HCT116 (cell line): ENCODE results near the gene ELF2. TPM values are rescaled to one million over a fixed set of nuclear protein-coding genes. Genes with fewer than 3 reads are reported as not detected.

Source experiments
- ATAC-seq: fragments of 200-7000 bp; cut with Tn5 transposase; 2 replicates; pipeline ENCODE4 v1.9.1; 2020; ENCODE audit warnings: mild to moderate bottlenecking, moderate library complexity
- BruUV-seq: library from RNA; stranded (reverse); fragments of 400-500 nt; replicated peaks from 2 replicates; lab custom pipeline; 2021; lab: Mats Ljungman, UMichigan
- CTCF ChIA-PET: fragments of 300-600 bp; sonication (Branson Sonifier 250); formaldehyde crosslinking; loops from one replicate; lab custom pipeline; 2021; ENCODE audit warnings: antibody characterized with exemption; lab: Charles Lee
- POLR2A ChIA-PET: fragments of 300-600, 350-600 bp; sonication (Branson Sonifier 250); formaldehyde crosslinking; loops from one replicate; lab custom pipeline; 2021; ENCODE audit warnings: antibody characterized with exemption; lab: Charles Lee
- RAD21 ChIA-PET, 2 experiments: fragments of 300-600 bp; sonication (Branson Sonifier 250); formaldehyde crosslinking; loops; one replicate each; lab custom pipeline; 2023; ENCODE audit warnings: low total read pairs in 2 of 2; ENCODE audit not compliant: uncharacterized antibody in 2 of 2, unreplicated experiment in 2 of 2, low non-redundant PET in 1 of 2; lab: Charles Lee
- DNase-seq: peaks from one replicate; pipeline ENCODE4 v3.0.0-alpha.2; 2010; ENCODE audit warnings: low read depth, low spot score
- H2AFZ ChIP-seq: fragments of 200-600 bp; shearing (Covaris generic), sonication (generic); 2 replicates; pipeline ENCODE4 v1.6.1; 2017; ENCODE audit warnings: low read depth, mixed run types, mixed read lengths, antibody characterized with exemption, low read length; ENCODE audit not compliant: poor library complexity, severe bottlenecking
- H3K27ac ChIP-seq: 2 replicates; pipeline ENCODE4 v1.5.1; 2012; ENCODE audit warnings: low read depth, low read length
- H3K27me3 ChIP-seq: fragments of 200-600 bp; sonication (generic); 2 replicates; pipeline ENCODE4 v1.6.1; 2016; ENCODE audit warnings: mixed run types, low read length, mixed read lengths; ENCODE audit not compliant: insufficient read depth
- H3K36me3 ChIP-seq, 2 experiments: fragments of 200-500 bp in 1 of 2; fragments of 200-600 bp in 1 of 2; sonication (Bioruptor generic) in 1 of 2; sonication (generic) in 1 of 2; 2 replicates each; pipeline versions ENCODE4 v1.5.1 to v1.6.1; 2014 to 2016; ENCODE audit warnings: low read length in 2 of 2, inconsistent platforms in 1 of 2, mixed read lengths in 1 of 2, mixed run types in 1 of 2; ENCODE audit not compliant: insufficient read depth in 2 of 2, control insufficient read depth in 1 of 2
- H3K4me1 ChIP-seq, 2 experiments: fragments of 200-600 bp in 1 of 2; sonication (generic) in 1 of 2; 2 replicates each; pipeline versions ENCODE4 v1.5.1 to v1.6.1; 2012 to 2017; ENCODE audit warnings: low read length in 2 of 2, inconsistent platforms in 1 of 2, mild to moderate bottlenecking in 1 of 2, mixed read lengths in 1 of 2, mixed run types in 1 of 2, moderate library complexity in 1 of 2; ENCODE audit not compliant: insufficient read depth in 2 of 2, control insufficient read depth in 1 of 2
- H3K4me2 ChIP-seq: fragments of 200-600 bp; sonication (generic); 2 replicates; pipeline ENCODE4 v1.6.1; 2017; ENCODE audit warnings: mixed run types, low read length, mixed read lengths
- H3K4me3 ChIP-seq, 2 experiments: fragments of 200-600 bp in 1 of 2; sonication (generic) in 1 of 2; replicated peaks in 1 of 2; 2 replicates each; pipeline ENCODE4 v1.5.1; 2011 to 2016; ENCODE audit warnings: low read length in 2 of 2, control low read depth in 1 of 2, low read depth in 1 of 2, mild to moderate bottlenecking in 1 of 2, mixed read lengths in 1 of 2, mixed run types in 1 of 2
- H3K79me2 ChIP-seq: fragments of 200-600 bp; sonication (generic); 2 replicates; pipeline ENCODE4 v1.6.1; 2017; ENCODE audit warnings: mild to moderate bottlenecking, mixed run types, low read length, moderate library complexity, mixed read lengths; ENCODE audit not compliant: insufficient read depth
- H3K9ac ChIP-seq: fragments of 200-600 bp; sonication (generic); 2 replicates; pipeline ENCODE4 v1.6.1; 2016; ENCODE audit warnings: low read length, mixed read lengths
- H3K9me2 ChIP-seq: fragments of 200-600 bp; sonication (generic), shearing (Covaris generic); 2 replicates; pipeline ENCODE4 v1.6.1; 2017; ENCODE audit warnings: mixed run types, mild to moderate bottlenecking, moderate library complexity; ENCODE audit not compliant: insufficient read depth
- H3K9me3 ChIP-seq, 2 experiments: fragments of 200-500 bp in 1 of 2; fragments of 200-600 bp in 1 of 2; sonication (Bioruptor generic) in 1 of 2; sonication (generic) in 1 of 2; 2 replicates each; pipeline ENCODE4 v1.6.1; 2014 to 2017; ENCODE audit warnings: low read length in 2 of 2, mixed read lengths in 2 of 2, inconsistent platforms in 1 of 2, low read depth in 1 of 2, mild to moderate bottlenecking in 1 of 2, mixed run types in 1 of 2, moderate library complexity in 1 of 2; ENCODE audit not compliant: control insufficient read depth in 1 of 2, insufficient read depth in 1 of 2
- H4K20me1 ChIP-seq: fragments of 200-600 bp; sonication (generic), shearing (Covaris generic); 2 replicates; pipeline ENCODE4 v1.6.1; 2017; ENCODE audit warnings: mixed run types, mild to moderate bottlenecking, moderate library complexity; ENCODE audit not compliant: insufficient read depth
- CBX3 ChIP-seq: IDR thresholded peaks from 2 replicates; pipeline ENCODE4 v1.6.1; 2012; ENCODE audit warnings: low read depth
- CEBPB ChIP-seq: IDR thresholded peaks from 2 replicates; pipeline ENCODE4 v1.6.1; 2012; ENCODE audit warnings: low read depth
- POLR2A ChIP-seq: IDR thresholded peaks from 2 replicates; pipeline ENCODE4 v1.7.0; 2011; ENCODE audit warnings: borderline replicate concordance; ENCODE audit not compliant: insufficient read depth, insufficient read length; ENCODE audit errors: extremely low read depth
- POLR2AphosphoS5 ChIP-seq: IDR thresholded peaks from 2 replicates; pipeline ENCODE4 v1.6.1; 2011; ENCODE audit warnings: mild to moderate bottlenecking, low read depth, low read length, moderate library complexity
- SIN3A ChIP-seq: IDR thresholded peaks from 2 replicates; pipeline ENCODE4 v1.6.1; 2012; ENCODE audit warnings: low read depth
- SRF ChIP-seq: IDR thresholded peaks from 2 replicates; pipeline ENCODE4 v1.6.1; 2012; ENCODE audit warnings: low read depth
- TCF7L2 ChIP-seq: IDR thresholded peaks from 2 replicates; pipeline ENCODE4 v1.7.0; 2011; ENCODE audit warnings: borderline replicate concordance, inconsistent platforms; ENCODE audit not compliant: insufficient read depth, insufficient read length; ENCODE audit errors: extremely low read depth
- ZNF274 ChIP-seq: fragments of 200-500 bp; sonication (Bioruptor generic); IDR thresholded peaks from 2 replicates; pipeline ENCODE4 v1.6.1; 2014; ENCODE audit warnings: mild to moderate bottlenecking, low read depth, low read length, inconsistent platforms
- intact Hi-C: fragments of 100-400 bp; cut with micrococcal nuclease; formaldehyde crosslinking; loops from 2 replicates; pipeline ENCODE4 v1.10.0; 2022
- total RNA-seq: library from RNA; stranded (reverse); gene quantifications from one replicate; pipeline ENCODE4 v1.2.1, GENCODE V29; 2021; ENCODE audit not compliant: unreplicated experiment
- TF ChIP-seq, protein P1 (sequence below): IDR thresholded peaks from 2 replicates; pipeline ENCODE4 v1.6.1; 2012
- TF ChIP-seq, protein P2 (sequence below): IDR thresholded peaks from 2 replicates; pipeline ENCODE4 v1.6.1; 2012; ENCODE audit warnings: low read depth

Gene ELF2
- total RNA-seq, 1 experiment from 2014 or later = 28.2 TPM

DNA sequence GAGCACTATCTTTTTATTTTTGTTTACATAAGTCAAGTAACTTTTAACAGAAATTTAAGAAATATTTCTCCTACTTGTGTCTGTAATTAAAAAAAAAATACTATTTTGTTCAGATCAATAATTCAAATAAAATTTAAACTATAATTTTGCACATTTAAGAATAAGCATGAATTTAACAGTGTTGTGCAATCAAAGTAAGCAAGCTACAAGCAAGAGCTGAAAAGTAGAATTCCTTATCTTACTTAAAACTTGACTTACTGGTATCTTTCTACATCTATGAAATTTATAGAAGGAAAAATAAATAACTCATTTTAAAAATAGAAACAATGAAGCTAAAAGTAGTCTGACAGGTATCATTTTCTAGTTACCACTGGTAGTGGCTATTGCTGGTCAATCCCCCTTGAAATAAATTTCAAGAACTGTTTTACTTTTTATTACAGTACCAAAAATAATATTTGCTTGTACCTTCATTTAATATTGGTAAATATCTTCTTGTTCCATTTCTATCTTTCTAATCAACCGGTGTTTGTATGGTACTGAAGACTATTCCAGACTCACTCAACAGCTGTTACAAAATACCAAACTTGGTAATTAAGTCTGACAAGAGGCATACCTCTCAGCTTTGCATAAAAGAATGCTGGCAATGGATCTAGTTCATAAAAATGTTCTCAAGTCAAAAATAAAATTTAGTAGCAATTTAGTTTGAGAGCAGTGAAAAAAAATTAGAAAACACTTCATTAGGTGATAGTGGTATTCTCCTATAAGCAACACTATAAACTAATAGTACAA lies 99.3 kb downstream of the ELF2 start:
- Histone ChIP-seq H3K9me2 (no peaks in the 10 kb centered on the region), H3K9ac (no peak overlapping the region), H3K4me3 (no peak overlapping the region), H3K79me2 (peaks cover 99% of the 10 kb centered on the region)
- intact Hi-C loops = no loop called here
- RAD21 ChIA-PET = no interaction called here
- TF ChIP-seq CBX3 (no peak), ZNF274 (no peak), SIN3A (no peak), TCF7L2 (no peak), SRF (no peak), POLR2AphosphoS5 (no peak), POLR2A (no peak), CEBPB (no peak)
- TF ChIP-seq, protein P1, sequence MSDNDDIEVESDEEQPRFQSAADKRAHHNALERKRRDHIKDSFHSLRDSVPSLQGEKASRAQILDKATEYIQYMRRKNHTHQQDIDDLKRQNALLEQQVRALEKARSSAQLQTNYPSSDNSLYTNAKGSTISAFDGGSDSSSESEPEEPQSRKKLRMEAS = no peak
- TF ChIP-seq, protein P2, sequence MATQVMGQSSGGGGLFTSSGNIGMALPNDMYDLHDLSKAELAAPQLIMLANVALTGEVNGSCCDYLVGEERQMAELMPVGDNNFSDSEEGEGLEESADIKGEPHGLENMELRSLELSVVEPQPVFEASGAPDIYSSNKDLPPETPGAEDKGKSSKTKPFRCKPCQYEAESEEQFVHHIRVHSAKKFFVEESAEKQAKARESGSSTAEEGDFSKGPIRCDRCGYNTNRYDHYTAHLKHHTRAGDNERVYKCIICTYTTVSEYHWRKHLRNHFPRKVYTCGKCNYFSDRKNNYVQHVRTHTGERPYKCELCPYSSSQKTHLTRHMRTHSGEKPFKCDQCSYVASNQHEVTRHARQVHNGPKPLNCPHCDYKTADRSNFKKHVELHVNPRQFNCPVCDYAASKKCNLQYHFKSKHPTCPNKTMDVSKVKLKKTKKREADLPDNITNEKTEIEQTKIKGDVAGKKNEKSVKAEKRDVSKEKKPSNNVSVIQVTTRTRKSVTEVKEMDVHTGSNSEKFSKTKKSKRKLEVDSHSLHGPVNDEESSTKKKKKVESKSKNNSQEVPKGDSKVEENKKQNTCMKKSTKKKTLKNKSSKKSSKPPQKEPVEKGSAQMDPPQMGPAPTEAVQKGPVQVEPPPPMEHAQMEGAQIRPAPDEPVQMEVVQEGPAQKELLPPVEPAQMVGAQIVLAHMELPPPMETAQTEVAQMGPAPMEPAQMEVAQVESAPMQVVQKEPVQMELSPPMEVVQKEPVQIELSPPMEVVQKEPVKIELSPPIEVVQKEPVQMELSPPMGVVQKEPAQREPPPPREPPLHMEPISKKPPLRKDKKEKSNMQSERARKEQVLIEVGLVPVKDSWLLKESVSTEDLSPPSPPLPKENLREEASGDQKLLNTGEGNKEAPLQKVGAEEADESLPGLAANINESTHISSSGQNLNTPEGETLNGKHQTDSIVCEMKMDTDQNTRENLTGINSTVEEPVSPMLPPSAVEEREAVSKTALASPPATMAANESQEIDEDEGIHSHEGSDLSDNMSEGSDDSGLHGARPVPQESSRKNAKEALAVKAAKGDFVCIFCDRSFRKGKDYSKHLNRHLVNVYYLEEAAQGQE = no peak
- TF ChIP-seq, all 23 proteins: peak for 0
- H3K4me1 ChIP-seq = peaks cover 0 to 8% of the 10 kb centered on the region in 2 experiments; a peak in 2 of 4 replicates
- H4K20me1 ChIP-seq = peaks cover 4% of the 10 kb centered on the region; the same call in 1 of the 2 replicates
- ChIA-PET CTCF (no interaction called here), POLR2A (no interaction called here)
- no peak overlapping the region for H3K4me2 ChIP-seq
- no peak overlapping the region for H3K27ac ChIP-seq
- H2AFZ ChIP-seq = no peak overlapping the region
- no peak for ATAC-seq
- H3K27me3 ChIP-seq = no peaks in the 10 kb centered on the region
- H3K9me3 ChIP-seq = no peaks in the 10 kb centered on the region
- no peak for DNase-seq
- peaks cover 4 to 5% of the 10 kb centered on the region in 2 experiments; a peak in 1 of 4 replicates for H3K36me3 ChIP-seq
- BruUV-seq = no TSS peak
